NCI-H146 treated with DMSO at 0.1 percent for 48 hours (cell line): ENCODE measurements around the gene C20orf96.
"Not testable (repeated sequence)": the region's sequence is repeated elsewhere in the genome, so short reads cannot be mapped to it uniquely, and the experiment has no call there.

Source experiments
- DNase-seq: peaks from one replicate; lab custom pipeline; 2025; ENCODE audit not compliant: unreplicated experiment; lab: John Stamatoyannopoulos, UW

C20orf96 gene

DNA sequence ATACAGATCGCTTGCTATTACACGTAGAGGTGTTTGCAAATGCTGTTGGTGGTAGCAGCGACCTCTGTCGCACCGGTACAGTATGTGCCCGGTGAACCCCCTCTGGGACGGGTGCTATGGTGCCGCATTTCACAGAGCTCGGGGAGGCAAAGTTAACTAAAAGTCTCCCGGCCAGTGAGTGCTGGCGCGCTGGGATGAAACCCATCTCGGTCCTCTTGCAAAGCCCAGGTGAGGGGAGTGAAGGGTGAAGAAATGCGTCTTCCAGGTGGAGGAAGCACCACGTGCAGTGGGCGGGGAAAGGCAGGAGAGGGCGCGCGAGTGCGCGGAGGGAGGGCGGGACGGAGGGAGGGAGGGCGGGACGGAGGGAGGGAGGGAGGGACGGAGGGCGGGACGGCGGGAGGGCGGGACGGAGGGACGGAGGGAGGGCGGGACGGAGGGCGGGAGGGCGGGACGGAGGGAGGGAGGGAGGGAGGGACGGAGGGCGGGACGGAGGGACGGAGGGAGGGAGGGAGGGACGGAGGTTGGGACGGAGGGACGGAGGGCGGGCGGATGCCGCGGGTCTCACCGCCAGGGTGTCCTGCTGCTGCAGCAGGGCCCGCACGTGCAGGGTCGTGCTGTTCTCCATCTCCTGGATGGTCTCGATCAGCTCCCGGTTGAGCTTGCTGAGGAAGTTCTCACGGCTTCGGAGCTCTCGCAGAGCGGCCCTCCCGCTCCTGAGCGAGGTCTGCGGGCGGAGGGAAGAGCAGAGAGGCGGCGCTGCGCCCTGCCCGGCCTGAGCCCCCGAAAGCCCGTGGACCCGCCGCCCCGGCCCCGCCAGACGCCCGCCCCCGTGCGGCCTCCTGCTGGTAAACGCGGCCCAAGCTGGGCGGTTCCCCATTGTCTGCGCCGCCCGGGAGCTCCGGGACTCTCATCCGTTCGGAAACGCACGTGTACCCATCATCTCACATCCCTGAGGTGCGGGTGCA, 11.7 kb downstream of the C20orf96 start:
- no peak for DNase-seq

DNA sequence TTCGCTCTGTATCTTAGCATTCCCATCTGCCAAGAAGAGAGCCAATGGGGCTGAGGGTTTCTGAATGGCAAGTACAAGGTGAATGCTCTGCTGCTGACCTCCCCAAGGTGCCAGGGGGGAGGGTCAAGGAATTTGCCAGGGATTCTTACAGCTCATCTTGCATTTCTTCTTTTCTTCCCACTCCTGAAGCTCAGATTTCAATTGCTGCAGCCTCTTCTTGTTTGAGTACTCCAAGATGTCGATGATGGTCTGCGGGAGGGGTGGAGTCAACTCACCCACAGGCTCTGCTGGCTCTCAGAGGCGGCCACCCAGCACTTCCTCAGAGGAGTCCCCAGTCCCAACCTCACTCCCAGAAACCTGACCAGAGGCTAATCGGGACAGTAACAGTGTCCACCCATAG, 12.4 kb downstream of the C20orf96 start:
- DNase-seq, result no peak

- no peak for DNase-seq
These were observed 13.1 kb downstream of the C20orf96 start for GRCh38 chr20:277496-277781.

- no peak for DNase-seq
These were observed 13.7 kb downstream of the C20orf96 start for GRCh38 chr20:276620-277495.

DNA sequence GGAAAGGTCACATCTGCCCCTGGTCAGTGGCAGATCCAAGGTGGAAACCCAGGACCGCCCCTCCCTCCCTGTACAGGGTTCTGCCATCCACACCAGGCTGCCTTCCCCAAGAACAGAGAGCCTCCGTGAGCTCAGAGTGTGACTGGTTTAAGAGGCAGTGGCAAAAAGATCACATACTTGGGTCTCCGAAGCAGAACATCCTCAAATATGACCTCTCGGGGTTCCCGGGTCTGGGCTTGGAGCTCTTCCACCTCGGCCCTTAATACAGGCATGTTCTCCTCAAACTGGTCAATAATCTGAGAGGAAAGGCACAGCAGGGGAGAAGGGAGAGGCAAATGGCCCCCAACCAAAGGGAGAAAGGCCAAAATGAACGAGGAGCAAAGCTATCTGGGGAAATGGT, 14.8 kb downstream of the C20orf96 start:
- DNase-seq, result no peak

- no peak for DNase-seq
These were observed 16.7 kb downstream of the C20orf96 start for GRCh38 chr20:273884-274283.

DNA sequence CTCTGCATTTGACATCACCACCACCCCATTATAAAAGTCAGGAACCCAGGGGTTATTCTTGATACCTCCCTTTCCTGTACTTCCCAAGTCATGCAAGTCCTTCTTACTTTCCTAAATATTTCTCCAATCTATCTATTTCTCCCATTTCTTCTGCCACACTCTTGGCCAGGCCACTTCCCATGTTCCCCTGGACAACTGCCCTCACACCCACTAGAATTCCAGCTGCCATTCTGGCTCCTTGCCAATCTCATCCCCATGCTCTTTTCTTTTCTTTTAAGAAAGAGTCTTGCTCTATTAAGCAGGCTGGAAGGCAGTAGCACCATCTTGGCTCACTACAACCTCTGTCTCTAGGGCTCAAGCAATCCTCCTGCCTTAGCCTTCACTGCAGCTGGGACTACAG, 17.8 kb downstream of the C20orf96 start:
- no peak for DNase-seq

DNA sequence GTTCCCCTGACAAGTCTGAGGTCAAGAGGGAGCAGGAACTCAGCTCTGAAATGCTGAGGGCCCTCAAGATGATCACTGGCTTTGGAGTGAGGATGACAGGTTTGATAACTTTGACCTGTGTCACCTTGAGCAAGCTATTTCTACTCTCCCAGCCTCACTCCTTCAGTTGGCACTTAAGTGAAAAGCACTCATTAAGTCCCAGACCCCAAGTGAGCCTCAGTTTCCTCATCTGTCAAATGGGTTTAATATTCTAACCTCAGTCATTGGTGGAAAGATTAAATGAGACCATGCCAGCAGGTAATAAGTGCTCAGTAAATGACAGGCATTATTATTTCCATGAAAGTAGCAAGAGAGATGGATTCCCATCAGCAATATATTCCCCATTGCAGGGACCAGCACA, 19.0 kb downstream of the C20orf96 start:
- DNase-seq, result no peak

DNA sequence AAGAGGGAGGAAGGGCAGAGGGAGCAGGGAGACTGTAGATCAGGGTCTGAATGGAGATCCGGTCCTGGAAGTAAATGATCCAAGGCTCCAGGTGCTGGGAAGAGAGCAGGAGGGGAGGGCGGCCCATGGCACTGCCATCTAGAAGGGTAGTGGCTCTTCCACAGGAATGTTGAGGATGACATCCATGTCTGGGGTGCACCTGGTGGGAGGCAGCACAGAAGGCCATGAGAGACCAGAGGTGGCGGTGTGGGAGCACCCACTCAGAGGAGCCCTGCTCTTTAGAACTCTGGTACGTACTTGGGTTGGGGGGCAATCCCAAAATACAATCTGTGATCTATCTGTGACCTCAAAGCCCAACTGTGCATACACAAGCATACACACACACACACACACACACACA, 19.5 kb downstream of the C20orf96 start:
- no peak for DNase-seq

DNA sequence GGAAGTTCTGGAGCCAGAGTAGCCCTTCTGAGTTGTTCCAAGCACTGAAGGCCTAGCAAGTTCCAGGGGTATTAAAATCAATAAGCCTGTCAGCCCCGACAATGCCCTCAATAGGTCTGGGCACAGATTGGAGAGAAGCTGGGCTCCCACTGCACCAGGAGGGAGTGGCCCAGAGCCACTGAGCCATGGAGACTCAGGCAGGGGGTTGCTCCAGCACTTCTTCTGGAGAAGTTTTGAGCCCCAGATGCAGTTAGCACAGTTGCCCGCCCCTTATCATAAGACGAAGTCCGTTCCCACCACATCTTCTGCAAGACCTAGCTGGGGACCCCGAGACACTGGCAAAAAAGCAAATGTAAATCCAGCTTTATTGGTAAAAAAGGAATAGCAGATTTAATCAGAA, 20.0 kb downstream of the C20orf96 start:
- no peak for DNase-seq

GRCh38 chr20:266596-267562, 23.7 kb downstream of the C20orf96 start:
- peak; percentile 86 for DNase-seq

DNA sequence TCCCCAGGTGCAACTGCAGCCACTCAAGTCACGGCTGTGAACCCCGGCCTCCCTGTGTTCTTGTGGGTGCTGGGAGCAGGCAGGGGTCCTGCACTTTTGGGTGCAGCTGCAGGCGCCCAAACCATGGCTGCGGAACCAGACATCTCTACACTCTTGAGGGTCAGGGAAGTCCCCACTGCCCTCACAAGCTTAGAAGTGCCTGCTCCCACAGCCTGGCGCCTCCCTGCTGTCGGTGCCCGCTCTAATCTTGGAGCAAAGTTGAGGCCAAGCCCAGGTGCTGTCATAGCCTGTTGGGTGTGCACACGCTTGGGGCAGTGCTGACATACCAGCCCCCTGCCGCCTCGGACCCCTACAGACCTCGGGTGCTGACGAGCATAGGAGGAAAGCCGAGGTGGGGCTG, 26.8 kb downstream of the C20orf96 start:
- no peak for DNase-seq

GRCh38 chr20:259981-260380, 30.6 kb downstream of the C20orf96 start:
- DNase-seq, result no peak

GRCh38 chr20:258963-259362, 31.6 kb downstream of the C20orf96 start:
- no peak for DNase-seq

GRCh38 chr20:258269-258858, 32.2 kb downstream of the C20orf96 start:
- no peak for DNase-seq

- no peak for DNase-seq
These were observed 33.1 kb downstream of the C20orf96 start, which contains the start of gene DEFB132 for GRCh38 chr20:257419-257818. DEFB132 (plus strand) TSS chr20:257724; CDS start chr20:257779, 55 bp downstream.

GRCh38 chr20:253447-253846, 37.1 kb downstream of the C20orf96 start:
- not testable (repeated sequence) for DNase-seq

DNA sequence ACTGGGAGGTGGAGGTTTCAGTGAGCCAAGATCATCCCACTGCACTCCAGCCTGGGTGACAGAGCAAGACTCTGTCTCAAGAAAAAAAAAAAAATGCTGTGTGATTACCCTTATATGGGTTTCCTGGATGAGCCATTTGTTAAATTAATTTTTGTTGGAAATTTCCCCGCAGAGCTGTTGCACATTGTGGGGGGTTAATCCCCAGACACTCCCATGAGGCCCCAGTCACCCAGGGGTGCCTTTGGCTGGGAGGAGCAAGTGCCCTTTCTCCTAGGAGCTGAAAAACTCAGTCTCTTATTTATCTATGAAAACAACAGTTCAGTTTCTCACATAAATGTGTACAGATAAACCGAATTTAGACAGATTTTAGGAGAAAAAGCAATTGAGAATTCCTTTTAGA, 37.7 kb downstream of the C20orf96 start:
- DNase-seq, result no peak

DNA sequence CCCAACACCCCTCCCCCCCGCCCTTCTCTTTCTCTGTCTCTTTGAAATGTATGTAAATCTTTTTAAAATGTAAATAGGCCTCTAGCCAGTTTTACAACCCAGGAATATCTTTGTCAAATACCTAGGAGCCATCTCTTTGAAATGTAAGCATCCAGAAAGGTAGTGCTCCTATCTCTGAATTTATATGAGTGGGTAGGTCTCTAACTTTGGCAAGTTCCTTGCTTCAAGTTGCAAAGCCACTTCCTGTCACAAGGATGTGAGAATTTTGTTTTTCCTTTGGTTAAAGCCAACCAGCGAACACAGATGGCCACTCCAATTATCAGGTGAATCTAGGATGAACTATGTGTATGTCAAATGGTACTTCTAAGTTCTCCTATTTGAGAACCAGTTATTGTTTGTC, 39.2 kb downstream of the C20orf96 start:
- DNase-seq, result no peak

DNA sequence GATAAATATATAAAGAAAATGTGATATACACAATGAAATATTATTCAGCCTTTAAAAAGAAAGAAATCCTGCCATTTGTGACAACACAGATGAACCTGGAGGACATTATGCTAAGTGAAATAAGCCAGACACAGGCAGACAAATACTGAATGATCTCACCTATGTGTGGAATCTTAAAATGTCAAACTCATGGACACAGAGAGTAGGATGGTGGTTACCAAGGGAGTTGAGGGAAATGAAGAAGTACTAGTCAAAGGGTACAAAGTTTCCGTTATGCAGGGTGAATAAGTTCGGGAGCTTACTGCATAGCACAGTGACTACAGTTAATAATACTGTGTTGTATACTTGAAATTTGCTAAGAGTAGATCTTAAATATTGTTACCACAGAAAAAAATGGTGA, 47.6 kb downstream of the C20orf96 start:
- DNase-seq, result no peak
